ENCODE data around the gene PCDHGB1. TPM values are rescaled to one million over a fixed set of nuclear protein-coding genes. Genes with fewer than 3 reads are reported as not detected.
"Not testable (repeated sequence)": the region's sequence is repeated elsewhere in the genome, so short reads cannot be mapped to it uniquely, and the experiment has no call there.

Gene PCDHGB1
- total RNA-seq (ENCODE audit: low replicate concordance) = 1.1 and 1.8 TPM in 2 replicates
- long read RNA-seq, partial matches to known transcripts = 0 of 1 reads
- long read RNA-seq, other reads (novel, unspliced or antisense) = 0 of 1 reads

DNA sequence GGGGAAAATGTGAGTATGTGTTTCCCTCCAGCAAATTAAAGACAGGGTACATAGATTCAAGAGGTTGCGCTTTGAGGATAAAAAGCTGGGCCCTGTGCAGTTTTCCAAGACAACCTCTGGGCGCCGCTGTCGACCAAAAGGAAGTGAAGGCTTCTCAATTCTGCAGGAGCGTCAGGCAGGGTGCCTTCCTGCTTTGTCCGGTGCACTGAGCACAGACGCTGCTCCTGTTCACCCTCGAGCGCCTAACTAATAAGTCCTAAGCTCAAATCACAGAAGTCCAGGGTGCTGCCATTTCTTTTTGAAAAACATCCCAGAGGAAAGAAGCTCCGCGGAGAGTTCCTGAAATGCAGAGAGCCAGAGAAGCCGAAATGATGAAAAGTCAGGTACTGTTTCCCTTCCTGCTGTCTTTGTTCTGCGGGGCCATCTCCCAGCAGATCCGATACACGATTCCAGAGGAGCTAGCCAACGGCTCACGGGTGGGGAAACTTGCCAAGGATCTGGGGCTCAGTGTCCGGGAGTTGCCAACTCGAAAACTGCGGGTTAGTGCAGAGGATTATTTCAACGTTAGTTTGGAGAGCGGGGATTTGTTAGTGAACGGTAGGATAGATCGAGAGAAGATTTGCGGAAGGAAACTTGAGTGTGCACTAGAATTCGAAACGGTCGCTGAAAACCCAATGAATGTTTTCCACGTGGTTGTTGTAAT, at the start of gene PCDHGB1:
TSS of gene PCDHGB1 (plus strand) at position 183 of the 703 bp plus-strand sequence. CDS start at position 345, 162 bp downstream.
- Mint-ChIP-seq H3K4me1 (ENCODE audit: unreplicated experiment) (no peaks in the 10 kb centered on the region), H3K27me3 (no peaks in the 10 kb centered on the region), H3K9me3 (peaks cover 16% of the 10 kb centered on the region), H3K36me3 (peaks cover 10% of the 10 kb centered on the region), H3K4me3 (peak within 1 kb of the TSS; percentile 61), H3K27ac (peak within 1 kb of the TSS; percentile 31)
- DNase-seq (ENCODE audit: extremely low spot score, unreplicated experiment) = no peak
- TF ChIP-seq CTCF (conservative IDR thresholded peaks at IDR 0.05) = peak; percentile 63

DNA sequence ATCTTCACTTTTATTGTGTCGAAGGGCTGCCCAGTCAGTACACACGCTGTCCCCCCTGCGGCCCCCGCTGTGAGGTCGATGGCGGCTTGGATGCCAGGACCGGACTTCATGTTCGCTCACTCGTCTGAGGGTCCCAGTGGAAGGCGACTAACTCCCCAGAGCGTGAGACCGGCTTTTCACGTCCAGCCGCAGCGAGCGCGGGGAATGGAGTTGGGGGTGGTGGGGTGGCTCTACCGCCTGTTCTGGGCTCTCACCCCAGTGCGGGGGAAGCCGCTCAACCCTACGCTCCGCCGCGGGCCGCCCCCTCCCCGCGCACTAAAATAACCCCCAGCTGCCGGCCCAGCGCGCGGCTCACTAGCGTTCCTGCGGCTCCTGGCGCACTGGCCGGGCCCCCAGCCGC, 46.1 kb upstream of the PCDHGB1 start, which contains the start of gene SLC25A2:
TSS of gene SLC25A2 (minus strand) at position 294 of the 400 bp plus-strand sequence. CDS start at position 110, 184 bp downstream.
- TF ChIP-seq CTCF (conservative IDR thresholded peaks at IDR 0.05) = no peak
- no peak for DNase-seq (ENCODE audit: extremely low spot score, unreplicated experiment)
- H3K4me3 Mint-ChIP-seq = no peak within 1 kb of the TSS
- H3K27me3 Mint-ChIP-seq = no peaks in the 10 kb centered on the region
- no peaks in the 10 kb centered on the region for H3K4me1 Mint-ChIP-seq (ENCODE audit: unreplicated experiment)
- H3K27ac Mint-ChIP-seq = no peak within 1 kb of the TSS
- H3K9me3 Mint-ChIP-seq = peaks cover 7% of the 10 kb centered on the region
- peaks cover 16% of the 10 kb centered on the region for H3K36me3 Mint-ChIP-seq

- H3K4me3 Mint-ChIP-seq = no peak overlapping the region
- H3K36me3 Mint-ChIP-seq = peaks cover 23% of the 10 kb centered on the region
- no peaks in the 10 kb centered on the region for H3K27me3 Mint-ChIP-seq
- TF ChIP-seq CTCF (conservative IDR thresholded peaks at IDR 0.05) = no peak
- no peak for DNase-seq (ENCODE audit: extremely low spot score, unreplicated experiment)
- H3K9me3 Mint-ChIP-seq = peaks cover 15% of the 10 kb centered on the region
- no peak overlapping the region for H3K27ac Mint-ChIP-seq
- no peaks in the 10 kb centered on the region for H3K4me1 Mint-ChIP-seq (ENCODE audit: unreplicated experiment)
These were observed 43.3 kb upstream of the PCDHGB1 start for GRCh38 chr5:141306630-141307029.

DNA sequence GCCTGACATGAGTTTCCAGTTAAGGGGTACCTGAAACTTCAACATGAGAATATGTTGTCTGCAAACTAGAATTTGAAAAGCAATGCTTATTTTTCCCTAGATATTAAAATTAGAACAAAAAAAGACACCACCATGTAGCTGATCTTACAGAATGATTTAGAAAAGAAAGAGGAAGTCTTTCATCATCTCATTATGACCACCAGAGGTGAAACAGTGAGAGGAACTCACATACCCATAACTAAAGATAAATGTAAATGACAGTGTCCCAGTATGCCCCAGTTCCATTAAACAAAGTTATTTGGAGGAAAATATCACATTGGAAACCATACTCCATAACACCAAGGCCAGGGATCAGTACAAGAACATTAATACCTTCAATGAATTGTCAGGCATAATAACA, 36.2 kb upstream of the PCDHGB1 start:
- Mint-ChIP-seq H3K9me3 (peaks cover 42% of the 10 kb centered on the region), H3K27ac (no peak overlapping the region), H3K4me3 (no peak overlapping the region), H3K36me3 (peaks cover 60% of the 10 kb centered on the region), H3K4me1 (ENCODE audit: unreplicated experiment) (no peaks in the 10 kb centered on the region), H3K27me3 (no peaks in the 10 kb centered on the region)
- TF ChIP-seq CTCF (conservative IDR thresholded peaks at IDR 0.05) = no peak
- DNase-seq (ENCODE audit: extremely low spot score, unreplicated experiment) = no peak

GRCh38 chr5:141316963-141317362, 32.9 kb upstream of the PCDHGB1 start:
- H3K4me3 Mint-ChIP-seq; H3K27me3 Mint-ChIP-seq; H3K27ac Mint-ChIP-seq; DNase-seq (ENCODE audit: extremely low spot score, unreplicated experiment): not testable (repeated sequence)
- Mint-ChIP-seq H3K36me3 (peaks cover 72% of the 10 kb centered on the region), H3K4me1 (ENCODE audit: unreplicated experiment) (peaks cover 12% of the 10 kb centered on the region), H3K9me3 (peaks cover 48% of the 10 kb centered on the region)

GRCh38 chr5:141319202-141319601, 30.7 kb upstream of the PCDHGB1 start:
- TF ChIP-seq CTCF (conservative IDR thresholded peaks at IDR 0.05) = no peak
- DNase-seq (ENCODE audit: extremely low spot score, unreplicated experiment) = no peak
- H3K36me3 Mint-ChIP-seq = peaks cover 53% of the 10 kb centered on the region
- peaks cover 5% of the 10 kb centered on the region for H3K27me3 Mint-ChIP-seq
- peaks cover 43% of the 10 kb centered on the region for H3K9me3 Mint-ChIP-seq
- H3K27ac Mint-ChIP-seq = peak overlapping the region; percentile 100
- H3K4me3 Mint-ChIP-seq = peak overlapping the region; percentile 99
- peaks cover 12% of the 10 kb centered on the region for H3K4me1 Mint-ChIP-seq (ENCODE audit: unreplicated experiment)

Measured in type B pancreatic cell (in vitro differentiated cells).